A549 treated with Hydrocortisone at 1 μM for 4 hours (cell line): ENCODE data around the gene DUSP16. TPM values are rescaled to one million over a fixed set of nuclear protein-coding genes. Genes with fewer than 3 reads are reported as not detected.

ENCODE experiments used
- total RNA-seq: library from RNA; stranded (reverse); fragments of 200-300 nt; extraction: Qiagen RNA extraction; gene quantifications from 5 replicates; pipeline ENCODE4 v1.2.3, GENCODE V29; 2022

Gene DUSP16, protein sequence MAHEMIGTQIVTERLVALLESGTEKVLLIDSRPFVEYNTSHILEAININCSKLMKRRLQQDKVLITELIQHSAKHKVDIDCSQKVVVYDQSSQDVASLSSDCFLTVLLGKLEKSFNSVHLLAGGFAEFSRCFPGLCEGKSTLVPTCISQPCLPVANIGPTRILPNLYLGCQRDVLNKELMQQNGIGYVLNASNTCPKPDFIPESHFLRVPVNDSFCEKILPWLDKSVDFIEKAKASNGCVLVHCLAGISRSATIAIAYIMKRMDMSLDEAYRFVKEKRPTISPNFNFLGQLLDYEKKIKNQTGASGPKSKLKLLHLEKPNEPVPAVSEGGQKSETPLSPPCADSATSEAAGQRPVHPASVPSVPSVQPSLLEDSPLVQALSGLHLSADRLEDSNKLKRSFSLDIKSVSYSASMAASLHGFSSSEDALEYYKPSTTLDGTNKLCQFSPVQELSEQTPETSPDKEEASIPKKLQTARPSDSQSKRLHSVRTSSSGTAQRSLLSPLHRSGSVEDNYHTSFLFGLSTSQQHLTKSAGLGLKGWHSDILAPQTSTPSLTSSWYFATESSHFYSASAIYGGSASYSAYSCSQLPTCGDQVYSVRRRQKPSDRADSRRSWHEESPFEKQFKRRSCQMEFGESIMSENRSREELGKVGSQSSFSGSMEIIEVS
- 7.3 to 11.2 TPM (median 9.1 TPM) in 5 replicates for total RNA-seq

DNA sequence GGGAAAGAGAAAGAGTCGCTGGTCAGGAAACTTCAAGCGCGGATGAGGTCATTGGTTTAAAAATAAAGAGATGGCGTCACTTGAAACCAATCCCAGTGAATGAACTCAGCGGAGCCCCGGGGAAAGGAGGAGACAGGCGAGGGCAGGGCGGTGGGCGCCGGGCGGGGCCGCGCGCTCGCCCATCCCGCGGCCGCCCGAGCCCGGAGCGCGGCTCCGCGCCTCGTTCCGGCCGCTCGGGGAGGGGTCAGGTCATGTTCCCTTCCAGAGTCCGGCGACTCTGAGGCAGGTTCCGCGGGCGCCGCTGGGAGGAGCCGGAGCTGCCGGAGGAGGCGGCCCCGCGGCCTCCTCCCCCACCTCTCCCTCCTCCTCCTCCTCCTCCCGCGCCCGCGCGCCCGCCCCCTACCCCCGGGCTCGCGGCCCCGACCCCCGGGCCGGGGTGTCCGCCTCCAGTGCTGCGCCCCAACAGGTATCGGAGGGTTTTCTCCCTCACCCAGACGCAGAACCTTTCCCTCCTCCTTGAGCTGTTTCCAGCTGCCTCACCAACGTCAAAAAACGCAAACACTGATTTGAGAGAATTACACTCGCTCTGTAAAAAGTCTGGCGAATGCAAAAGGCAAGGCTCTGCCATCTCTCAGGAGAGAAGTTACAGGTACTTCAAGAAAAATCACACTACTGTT is at the start of gene DUSP16:
DUSP16 (minus strand) TSS at position 279 of the 677 bp plus-strand sequence. CDS start 41,765 bp downstream, outside the sequence.

DNA sequence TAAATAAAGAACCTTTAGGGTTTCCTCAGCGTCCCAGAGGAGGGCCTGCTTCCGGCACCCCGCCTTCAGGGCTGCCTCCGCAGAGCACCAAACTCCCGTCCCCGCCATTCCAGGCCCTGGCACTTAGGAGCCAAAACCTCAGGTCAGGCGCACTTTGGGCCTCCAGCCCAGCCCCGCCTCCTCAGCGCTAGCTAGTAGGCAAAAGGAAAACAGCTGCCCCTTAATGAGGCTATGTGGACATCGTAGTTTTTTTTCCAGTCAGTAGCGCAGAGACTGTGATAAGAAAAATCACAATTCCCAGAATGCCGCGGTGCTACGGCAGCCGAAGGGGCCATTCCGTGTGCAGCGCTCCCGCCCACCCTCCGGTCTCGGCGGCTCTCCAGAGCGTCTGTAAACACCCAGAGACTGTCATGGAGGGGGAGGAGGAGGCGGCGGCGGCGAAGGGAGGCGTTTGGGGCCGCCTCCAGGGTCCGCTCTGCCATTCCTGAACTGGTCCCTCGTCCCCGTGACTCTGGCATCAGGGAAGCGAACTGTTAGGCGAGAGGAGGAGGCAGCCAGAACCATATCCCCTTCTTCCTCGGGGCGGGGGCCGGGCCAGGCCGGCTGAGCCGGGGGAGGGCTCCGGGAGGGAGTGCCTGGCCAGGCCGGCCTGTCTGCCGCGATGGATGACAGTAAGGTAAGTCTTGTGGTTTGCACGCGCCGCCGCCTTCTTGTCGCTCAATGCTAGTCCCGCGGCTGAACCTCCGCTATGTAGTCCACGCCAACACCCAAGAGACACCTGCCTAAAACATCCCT is 49.0 kb upstream of the DUSP16 start, which contains the start of gene CREBL2:
CREBL2 (plus strand) TSS at position 365 of the 795 bp plus-strand sequence; CDS start at position 662, 297 bp downstream.

Other genes with a start within 250 kb of the DUSP16 start
- 3.3 to 4.8 TPM (median 3.9 TPM) in 5 replicates for gene MANSC1, start 212.6 kb downstream of the DUSP16 start, total RNA-seq
- gene BORCS5, start 205.8 kb downstream of the DUSP16 start, total RNA-seq = 7.2 to 10.8 TPM (median 9.0 TPM) in 5 replicates
- gene CREBL2, start 49.0 kb upstream of the DUSP16 start, total RNA-seq = 16.6 to 23.5 TPM (median 17.3 TPM) in 5 replicates
- gene GPR19, start 133.3 kb upstream of the DUSP16 start, total RNA-seq = 0.70 to 1.0 TPM (median 0.90 TPM) in 5 replicates
- gene CDKN1B, start 154.5 kb upstream of the DUSP16 start, total RNA-seq = 14.5 to 17.5 TPM (median 15.9 TPM) in 5 replicates
- 0.21 to 0.43 TPM (median 0.30 TPM) in 5 replicates for gene APOLD1, start 222.8 kb upstream of the DUSP16 start, total RNA-seq